PFSK-1 (cell line): ENCODE measurements around the gene LDB2.

Experiments used
- FOXP2 ChIP-seq: optimal IDR thresholded peaks from 2 replicates; pipeline ENCODE3; 2011; ENCODE audit warnings: borderline replicate concordance, control low read depth, inconsistent platforms; ENCODE audit not compliant: insufficient read depth; ENCODE audit errors: extremely low read length, extremely low read depth
- POLR2AphosphoS5 ChIP-seq: IDR thresholded peaks from 2 replicates; pipeline ENCODE4 v1.6.1; 2012; ENCODE audit warnings: low read depth, mild to moderate bottlenecking, control low read depth, low read length, moderate library complexity
- SIN3A ChIP-seq: IDR thresholded peaks from 2 replicates; pipeline ENCODE4 v1.6.1; 2012; ENCODE audit warnings: mild to moderate bottlenecking, low read length, moderate library complexity, borderline replicate concordance; ENCODE audit not compliant: insufficient read depth
- TAF1 ChIP-seq: IDR thresholded peaks from 2 replicates; pipeline ENCODE4 v1.6.1; 2012; ENCODE audit warnings: low read length, control low read depth, borderline replicate concordance; ENCODE audit not compliant: insufficient read depth
- TF ChIP-seq, protein P1 (sequence below), 2 experiments: IDR thresholded peaks; 2 replicates each; pipeline versions ENCODE4 v1.6.1 to v1.8.0; 2011 to 2012; ENCODE audit warnings: low read depth in 2 of 2, low read length in 2 of 2, control low read depth in 1 of 2, inconsistent platforms in 1 of 2, mild to moderate bottlenecking in 1 of 2, moderate library complexity in 1 of 2; ENCODE audit not compliant: insufficient read depth in 1 of 2

Gene LDB2

GRCh38 chr4:16695896-16696295 is 202.5 kb downstream of the LDB2 start:
- TF ChIP-seq SIN3A, result no peak
- no peak for TF ChIP-seq POLR2AphosphoS5
- TF ChIP-seq, protein P1, sequence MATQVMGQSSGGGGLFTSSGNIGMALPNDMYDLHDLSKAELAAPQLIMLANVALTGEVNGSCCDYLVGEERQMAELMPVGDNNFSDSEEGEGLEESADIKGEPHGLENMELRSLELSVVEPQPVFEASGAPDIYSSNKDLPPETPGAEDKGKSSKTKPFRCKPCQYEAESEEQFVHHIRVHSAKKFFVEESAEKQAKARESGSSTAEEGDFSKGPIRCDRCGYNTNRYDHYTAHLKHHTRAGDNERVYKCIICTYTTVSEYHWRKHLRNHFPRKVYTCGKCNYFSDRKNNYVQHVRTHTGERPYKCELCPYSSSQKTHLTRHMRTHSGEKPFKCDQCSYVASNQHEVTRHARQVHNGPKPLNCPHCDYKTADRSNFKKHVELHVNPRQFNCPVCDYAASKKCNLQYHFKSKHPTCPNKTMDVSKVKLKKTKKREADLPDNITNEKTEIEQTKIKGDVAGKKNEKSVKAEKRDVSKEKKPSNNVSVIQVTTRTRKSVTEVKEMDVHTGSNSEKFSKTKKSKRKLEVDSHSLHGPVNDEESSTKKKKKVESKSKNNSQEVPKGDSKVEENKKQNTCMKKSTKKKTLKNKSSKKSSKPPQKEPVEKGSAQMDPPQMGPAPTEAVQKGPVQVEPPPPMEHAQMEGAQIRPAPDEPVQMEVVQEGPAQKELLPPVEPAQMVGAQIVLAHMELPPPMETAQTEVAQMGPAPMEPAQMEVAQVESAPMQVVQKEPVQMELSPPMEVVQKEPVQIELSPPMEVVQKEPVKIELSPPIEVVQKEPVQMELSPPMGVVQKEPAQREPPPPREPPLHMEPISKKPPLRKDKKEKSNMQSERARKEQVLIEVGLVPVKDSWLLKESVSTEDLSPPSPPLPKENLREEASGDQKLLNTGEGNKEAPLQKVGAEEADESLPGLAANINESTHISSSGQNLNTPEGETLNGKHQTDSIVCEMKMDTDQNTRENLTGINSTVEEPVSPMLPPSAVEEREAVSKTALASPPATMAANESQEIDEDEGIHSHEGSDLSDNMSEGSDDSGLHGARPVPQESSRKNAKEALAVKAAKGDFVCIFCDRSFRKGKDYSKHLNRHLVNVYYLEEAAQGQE (IDR thresholded peaks at IDR 0.05; ENCODE audit: insufficient read depth in 1 of 2, low read depth in 2 of 2, low read length in 2 of 2), result no peak
- TF ChIP-seq FOXP2, result no peak
- TF ChIP-seq TAF1, result no peak

- TF ChIP-seq TAF1, result no peak
- no peak for TF ChIP-seq SIN3A
- TF ChIP-seq, protein P1 (IDR thresholded peaks at IDR 0.05; ENCODE audit: insufficient read depth in 1 of 2, low read depth in 2 of 2, low read length in 2 of 2), result no peak
- TF ChIP-seq FOXP2, result no peak
- no peak for TF ChIP-seq POLR2AphosphoS5
These were observed 203.6 kb downstream of the LDB2 start for GRCh38 chr4:16694884-16695276.

DNA sequence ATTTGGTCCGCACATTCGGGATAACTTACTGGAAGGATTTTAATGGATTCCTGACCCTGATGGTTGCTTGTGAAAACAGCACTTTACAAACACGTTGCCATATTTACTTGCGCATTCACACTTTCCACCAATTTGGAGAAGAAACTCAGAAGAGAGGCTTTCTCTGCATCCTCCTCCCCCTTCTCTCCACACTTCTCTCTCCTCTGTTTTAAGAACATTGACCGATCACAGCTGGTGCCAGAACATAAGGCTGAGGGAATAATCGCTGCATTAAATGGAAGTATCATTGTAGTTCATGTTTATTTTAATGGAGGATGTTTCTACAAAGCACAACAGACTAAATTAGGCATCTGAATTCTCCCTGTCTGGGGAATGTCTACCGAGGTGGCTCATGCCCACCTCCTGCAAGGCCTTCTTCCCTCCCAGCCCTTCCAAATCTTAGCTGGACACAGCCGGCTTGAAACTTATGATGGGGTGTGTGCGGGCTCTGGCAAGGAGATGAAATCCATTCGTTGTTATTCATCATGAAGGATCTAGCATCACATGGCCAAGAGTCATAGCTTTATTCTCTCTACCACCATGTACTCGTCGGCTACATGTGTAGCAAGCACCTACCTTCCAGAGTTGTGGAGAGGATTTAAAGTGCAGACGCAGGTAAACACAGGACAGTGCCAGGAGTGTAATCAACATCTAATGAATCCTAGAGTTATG is 204.1 kb downstream of the LDB2 start:
- TF ChIP-seq TAF1 (no peak), POLR2AphosphoS5 (no peak), SIN3A (no peak), FOXP2 (no peak)
- TF ChIP-seq, protein P1 (IDR thresholded peaks at IDR 0.05; ENCODE audit: insufficient read depth in 1 of 2, low read depth in 2 of 2, low read length in 2 of 2), result no peak

DNA sequence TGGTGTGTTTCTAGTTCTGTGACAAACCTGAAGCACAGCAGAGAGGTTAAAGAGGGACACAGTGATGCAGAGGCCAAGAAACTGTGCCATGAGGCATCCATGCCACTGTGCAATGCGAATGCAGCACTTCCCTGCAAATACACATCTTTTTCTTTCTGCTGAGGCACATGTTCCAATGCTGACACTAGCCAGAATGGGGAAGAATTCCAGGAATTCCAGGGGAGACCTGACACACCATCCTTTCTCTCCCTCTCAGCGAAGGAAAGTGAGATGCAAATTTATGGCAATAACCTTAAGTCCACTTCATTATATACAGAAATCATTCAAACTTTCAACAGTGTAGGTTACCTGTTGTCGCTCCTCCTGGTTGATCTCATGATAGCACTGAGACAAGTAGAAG is 204.8 kb downstream of the LDB2 start:
- TF ChIP-seq FOXP2, result no peak
- TF ChIP-seq TAF1, result no peak
- no peak for TF ChIP-seq SIN3A
- TF ChIP-seq, protein P1 (IDR thresholded peaks at IDR 0.05; ENCODE audit: insufficient read depth in 1 of 2, low read depth in 2 of 2, low read length in 2 of 2), result no peak
- TF ChIP-seq POLR2AphosphoS5, result no peak
